ENCODE results near the gene GNE.

- no peak for TF ChIP-seq EZH2phosphoT487 (IDR thresholded peaks at IDR 0.05; ENCODE audit: borderline replicate concordance, low read length)
- TF ChIP-seq CTCF (conservative IDR thresholded peaks at IDR 0.05; ENCODE audit: low read depth, low read length): no peak
- no peak for TF ChIP-seq EZH2 (IDR thresholded peaks at IDR 0.05; ENCODE audit: low read length, unreplicated experiment)
Observed at GRCh38 chr9:36169708-36170107, 88.5 kb downstream of the GNE start.

All from PC-3 (cell line).